T-helper 1 cell (primary cell): Measurements from ENCODE around the gene SPINDOC.

Source experiments
- DNase-seq, 5 donors: peaks; one replicate each; pipeline ENCODE4 v3.0.0-alpha.2; 2012 to 2020

Gene SPINDOC

DNA sequence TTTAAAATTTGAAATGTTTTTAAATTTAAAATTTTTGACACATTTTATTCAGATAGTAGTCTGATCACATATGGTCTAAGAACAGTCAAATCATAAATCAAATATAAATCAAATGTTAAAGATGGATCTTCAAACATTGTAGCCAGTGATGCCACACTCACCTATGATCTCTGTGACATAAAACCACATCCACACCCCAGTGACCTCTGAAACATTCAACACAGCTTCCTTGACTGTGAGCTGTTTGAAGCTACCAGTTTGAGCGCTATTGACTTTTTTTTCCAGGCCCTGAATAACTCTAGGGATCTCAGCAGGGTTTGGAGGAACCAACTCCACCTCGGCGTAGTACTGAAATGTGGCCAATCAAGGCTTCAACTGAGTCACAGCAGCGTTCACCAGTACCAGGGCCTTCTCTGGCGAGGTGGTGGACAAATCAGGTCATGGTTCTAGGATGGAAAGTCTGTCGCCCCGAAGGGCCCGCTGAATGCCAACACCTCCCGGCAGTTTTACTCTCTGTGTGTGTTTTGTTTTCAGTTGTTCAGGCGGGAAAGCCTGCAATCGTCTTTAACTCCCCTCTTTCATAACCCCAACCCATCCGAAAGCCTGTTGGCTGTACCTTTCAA, 21.4 kb downstream of the SPINDOC start:
- no peak for DNase-seq

DNA sequence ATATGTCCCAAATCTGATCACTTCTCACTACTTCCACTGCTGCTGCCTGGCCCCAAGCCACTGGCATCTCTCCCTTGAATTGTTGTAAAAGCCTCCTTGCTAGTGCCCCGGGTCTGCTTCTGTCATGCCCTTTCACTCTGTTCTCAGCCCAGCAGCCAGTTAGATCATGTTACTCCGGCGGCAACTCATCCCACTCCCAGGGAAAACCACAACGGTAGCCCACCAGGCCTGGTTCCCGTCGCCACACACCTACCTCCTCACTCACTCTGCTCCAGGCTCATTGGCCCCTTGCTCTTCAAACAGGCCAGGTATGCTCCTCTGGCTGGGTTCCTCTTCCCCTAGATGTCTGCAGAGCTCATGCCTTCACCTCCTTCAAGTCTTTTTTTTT, 21.9 kb downstream of the SPINDOC start:
- no peak for DNase-seq

DNA sequence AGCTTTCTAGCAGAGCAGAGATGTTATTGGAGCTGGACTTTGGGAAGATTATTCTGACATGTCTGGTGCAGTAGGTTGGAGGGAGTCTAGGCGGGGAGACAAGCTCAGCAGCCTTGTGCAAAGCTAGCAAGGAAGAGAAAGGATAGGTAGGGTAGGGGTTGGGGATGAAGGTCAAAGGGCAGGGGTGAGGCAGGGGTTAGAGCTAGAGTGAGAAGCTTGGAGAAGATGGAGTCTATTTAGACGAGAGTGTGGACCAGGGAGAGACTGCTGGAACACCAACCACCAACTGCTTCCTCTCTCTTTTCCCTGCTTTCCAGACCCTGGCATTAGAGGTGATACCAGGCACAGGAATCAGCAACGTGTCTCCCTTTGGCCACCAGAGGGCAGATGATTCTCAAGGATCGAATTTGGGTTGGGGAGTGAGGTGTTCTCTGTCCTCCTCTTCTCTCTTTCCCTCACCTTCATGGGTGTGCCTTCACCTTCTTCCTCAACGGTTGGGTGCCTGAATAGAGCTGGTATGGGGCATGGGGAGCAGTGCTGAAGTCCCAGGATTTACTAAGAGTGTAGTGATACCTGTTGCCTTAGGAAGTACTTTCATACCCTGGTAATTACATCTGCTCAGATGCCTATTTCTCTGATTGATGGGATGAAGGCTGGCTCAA, 23.9 kb downstream of the SPINDOC start:
- peak; percentile 33 to 76 (median 65) for DNase-seq

DNA sequence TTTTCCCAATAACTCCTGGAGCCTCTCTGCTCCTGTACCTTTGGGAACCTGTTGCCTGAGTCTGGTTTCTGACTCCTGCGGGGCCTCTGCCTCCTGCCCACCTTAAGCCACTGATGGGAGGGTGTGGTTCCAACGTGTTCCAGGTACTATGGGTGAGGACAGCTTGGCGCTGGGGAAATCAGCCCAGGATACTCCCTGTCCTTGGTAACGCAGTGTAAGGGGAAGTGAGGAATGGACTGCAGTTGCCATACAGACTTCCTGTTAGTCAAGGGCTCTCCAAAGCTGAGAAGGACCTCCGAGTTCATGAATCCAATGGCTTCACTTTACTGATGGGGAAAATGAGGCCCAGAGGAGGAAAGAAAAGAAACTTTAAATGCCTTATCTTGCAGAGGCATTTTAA, 24.5 kb downstream of the SPINDOC start:
- DNase-seq = no peak

DNA sequence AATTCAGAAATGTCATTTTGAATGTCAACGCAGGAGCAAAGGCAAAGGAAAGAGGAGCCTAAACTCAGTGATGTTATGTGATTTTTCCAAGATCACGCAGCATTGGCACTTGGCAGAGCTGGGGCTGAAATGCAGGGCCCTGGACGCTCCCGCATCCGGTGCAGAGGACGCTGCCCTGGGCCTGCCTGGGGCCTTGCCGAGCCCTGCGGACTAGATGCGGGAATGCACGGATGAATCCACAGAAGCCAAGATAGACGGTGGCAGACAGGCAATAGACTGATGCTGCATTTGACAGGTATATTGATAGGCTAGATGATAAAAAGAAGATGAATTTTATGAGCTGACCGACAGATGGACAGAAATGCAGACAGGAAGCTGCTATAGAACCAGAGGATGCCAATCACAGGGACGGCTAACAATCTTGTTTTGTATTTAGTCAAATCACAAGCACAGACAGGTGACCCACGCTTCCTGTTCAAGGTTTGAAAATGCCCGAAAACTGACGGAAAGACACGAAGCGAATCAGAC, 25.0 kb downstream of the SPINDOC start:
- no peak for DNase-seq

DNA sequence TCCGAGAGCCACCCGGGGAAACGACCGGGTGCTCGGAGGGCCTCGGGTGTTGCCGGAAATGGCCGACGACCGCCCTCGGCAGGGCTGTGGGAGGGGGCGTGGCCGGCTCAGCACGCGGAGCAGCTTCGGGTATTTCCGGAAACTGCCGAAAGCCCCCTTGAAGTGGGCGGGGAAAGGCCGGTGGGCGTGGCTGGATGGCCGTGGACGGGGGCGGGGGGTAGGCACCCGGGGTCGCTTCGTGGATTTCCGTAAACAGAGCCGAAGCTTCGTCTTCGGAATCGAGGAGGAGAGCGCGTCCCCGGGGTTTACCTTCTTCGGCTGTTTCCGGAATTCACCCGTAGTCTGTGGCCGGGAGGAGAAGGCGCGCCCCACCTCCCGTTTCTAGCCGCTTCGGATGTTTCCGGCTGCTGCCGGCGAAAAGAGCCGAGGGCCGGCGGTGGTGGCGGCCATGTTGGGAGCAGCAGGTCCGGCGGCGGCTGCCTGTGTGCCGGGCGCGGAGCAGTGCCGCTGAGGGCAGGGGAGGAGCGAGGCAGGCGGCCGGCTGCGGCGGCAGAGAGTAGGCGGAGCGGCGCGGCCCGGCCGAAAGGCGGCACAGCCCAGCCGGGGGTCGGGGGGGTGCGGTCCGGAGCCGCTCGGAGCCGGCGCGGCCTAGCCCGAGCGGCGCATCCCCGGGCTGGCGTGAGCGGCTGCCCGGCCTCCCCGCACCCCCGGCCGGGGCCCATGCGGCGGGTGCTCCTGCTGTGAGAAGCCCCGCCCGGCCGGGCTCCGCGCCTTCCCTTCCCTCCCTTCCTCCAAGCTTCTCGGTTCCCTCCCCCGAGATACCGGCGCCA, 25.6 kb downstream of the SPINDOC start, which contains the start of gene MARK2:
MARK2 (plus strand) TSS at position 433 of the 830 bp plus-strand sequence; CDS start at position 830, 397 bp downstream.
- peak; percentile 99 to 100 (median 99) for DNase-seq

DNA sequence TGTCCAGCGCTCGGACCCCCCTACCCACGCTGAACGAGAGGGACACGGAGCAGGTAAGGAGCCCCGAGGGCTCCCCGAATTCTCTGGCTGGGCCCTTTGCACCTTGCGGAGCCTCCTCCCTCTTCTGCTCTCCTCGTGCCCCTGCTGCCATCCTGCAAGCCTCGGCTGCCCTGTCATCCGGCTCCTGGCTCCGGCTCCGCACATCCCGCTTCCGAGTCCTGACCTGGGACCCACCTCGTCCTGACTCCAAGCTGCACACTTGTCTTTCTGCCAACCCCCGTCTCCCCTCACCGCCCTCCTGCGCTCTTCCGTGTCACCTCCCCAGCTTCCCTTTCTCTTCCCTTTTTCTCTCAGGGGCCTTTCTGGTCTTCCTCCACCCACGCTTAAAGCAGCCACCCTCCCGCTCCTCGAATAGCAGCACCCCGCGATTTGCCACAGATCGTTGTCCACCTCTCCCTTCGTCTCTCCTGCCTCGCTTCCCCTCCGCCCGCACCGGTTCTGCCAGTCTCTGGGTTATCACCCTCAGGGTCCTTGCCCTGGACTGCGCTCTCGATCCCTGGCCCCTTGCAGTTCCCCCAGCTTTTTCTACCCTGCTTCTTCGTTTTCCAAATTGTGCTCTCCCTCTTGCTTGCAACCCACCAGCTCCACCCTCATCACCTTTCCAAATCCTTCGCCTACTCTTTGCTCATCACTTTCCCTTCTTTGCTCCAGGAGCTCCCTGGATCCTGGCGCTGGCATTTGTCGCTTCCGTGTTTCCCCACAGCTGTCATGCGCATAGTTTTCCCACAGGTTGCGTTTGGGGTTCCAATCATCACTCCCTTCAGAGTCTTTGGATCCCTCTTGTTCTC, 26.5 kb downstream of the SPINDOC start:
- DNase-seq = peak in 2 of 5 donors; percentile 22 to 27

DNA sequence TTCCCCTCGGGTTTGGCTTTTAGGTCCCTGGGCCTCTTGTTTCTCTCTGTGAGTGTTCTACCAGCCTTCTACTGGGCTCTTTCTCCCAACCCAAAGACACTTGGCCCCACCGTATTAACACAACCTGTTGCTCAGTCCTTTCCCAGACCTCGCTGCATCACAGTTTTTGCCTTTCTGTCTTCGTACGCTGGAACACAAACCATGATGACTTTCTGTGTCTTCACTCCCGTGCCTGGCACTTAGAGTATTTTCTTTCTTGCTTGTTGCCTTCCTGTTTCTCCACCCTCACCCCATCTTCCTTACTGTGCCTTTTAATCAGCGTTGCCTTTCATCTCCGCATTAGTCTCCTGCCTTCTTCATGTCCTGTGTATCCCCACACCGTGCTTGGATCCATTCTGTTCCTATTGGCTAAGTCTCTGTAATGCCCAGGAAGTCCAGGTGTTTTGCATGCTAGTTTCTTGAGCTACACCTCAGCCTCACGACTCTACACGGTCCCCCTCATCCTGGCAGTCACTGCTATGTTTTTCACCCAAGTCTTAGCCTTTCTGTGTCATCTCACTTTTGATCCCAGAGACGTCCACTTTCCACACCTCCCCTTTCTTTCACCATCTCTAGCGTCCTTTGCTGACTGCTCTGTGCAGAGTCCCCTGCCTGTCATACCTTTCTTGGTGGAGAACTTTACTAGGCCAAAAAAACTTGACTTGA, 27.3 kb downstream of the SPINDOC start:
- DNase-seq = peak in 1 of 5 donors; percentile 16

DNA sequence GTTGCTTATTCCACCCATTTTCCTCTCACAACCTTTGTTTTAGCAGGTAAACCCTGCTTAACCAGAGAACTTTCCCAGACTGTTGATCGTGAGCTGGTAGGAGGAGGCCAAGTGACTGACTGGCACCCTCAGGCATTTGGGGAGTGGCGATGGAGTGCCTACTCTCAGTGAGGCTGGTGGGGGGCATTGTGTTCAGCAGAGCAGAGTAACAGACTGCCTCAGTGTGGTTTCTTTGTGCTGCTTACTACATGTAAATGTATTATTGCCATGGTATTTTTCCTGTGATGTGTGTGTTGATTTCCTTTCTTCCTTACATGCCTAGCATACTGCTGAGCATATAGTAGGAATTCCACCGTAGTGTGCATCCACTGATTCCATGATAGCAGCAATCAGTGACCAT, 28.3 kb downstream of the SPINDOC start:
- no peak for DNase-seq

DNA sequence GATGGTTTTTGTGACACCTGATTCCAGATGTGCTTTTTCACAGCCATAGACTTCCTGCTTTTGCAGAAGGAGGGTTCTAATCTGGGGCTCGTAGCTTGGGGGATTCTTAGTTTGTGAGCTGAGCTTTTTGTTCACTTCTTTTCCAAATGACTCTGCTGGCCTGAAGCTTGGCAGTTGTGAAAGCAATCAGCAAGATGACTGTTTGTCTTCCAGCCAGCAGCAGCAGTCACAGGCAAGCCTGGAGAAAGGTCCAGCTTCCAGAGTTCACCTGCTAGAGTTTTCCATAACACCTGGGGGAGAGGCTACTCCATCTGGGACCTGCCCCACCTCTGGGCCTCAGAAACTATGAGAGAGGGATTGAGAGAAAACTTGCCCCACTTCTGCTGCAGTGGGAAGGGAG, 29.8 kb downstream of the SPINDOC start:
- DNase-seq = no peak

DNA sequence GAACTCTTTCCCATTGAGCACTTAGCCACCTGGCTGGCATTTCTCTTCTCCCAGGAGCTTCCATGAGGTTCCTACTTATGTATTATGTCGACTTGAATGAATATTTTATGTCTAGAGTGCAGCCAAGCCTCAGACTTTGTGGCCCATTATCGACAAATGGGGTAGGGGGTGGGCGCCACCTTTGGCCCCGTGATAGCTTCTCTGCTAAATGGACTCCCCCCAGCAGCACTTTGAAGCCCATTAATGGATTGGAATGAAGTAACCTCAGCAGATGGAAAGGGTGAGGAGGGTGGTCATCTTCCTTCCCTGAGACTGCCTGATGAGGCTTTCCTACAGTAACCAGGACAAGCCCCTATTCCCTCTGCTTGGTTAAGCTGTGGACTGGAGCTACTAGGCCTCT, 31.6 kb downstream of the SPINDOC start:
- no peak for DNase-seq

DNA sequence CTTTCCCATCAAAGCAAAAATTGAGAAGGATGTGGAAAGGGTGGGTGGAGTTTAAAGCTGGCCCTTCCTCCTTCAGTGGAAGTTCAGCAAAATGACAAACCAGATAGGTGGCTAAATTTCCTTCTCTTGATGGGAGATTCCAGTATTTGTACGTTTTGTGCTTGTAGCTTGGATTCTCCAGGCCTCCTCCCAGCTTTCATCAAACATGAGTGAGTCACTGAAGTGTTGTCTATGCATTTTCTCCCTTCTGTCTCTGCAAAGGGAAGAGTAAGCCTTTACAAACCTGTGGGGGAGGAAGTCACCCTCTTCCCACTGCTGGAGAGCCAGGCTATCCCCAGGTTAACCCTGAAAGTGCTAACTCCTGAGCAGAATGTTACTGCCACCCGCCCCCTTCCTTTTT, 32.0 kb downstream of the SPINDOC start:
- no peak for DNase-seq

DNA sequence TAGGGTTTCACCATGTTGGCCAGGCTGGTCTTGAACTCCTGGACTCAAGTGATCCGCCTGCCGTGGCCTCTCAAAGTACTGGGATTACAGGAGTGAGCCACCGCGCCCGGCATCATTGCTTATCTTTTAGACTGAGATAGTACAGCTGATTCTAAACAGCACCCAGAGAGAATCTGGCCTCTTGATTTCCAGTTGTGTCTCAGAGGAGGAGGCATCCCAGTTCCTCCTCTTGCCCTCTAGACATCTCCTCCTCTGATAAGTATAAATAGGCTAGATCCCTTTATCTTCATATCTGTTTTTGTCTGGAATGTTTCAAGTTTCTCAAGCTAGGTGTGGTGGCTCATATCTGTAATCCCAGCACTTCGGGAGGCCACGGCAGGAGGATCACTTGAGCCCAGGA, 32.7 kb downstream of the SPINDOC start:
- no peak for DNase-seq

DNA sequence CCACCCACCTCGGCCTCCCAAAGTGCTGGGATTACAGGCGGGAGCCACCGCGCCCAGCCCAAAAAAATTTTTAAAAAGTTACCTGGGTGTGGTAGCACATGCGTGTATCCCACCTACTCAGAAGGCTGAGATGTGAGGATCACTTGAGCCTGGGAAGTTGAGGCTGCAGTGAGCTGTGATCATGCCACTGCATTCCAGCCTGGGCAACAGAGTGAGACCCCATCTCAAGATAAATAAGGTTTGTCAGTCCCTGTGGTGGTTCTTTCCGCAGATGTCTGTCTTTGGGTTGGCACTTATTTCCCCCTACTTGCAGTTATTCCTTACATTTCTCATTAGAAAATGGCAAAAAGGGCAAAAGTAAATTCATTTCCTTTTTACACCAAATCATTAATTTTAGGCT, 33.6 kb downstream of the SPINDOC start:
- DNase-seq = no peak

DNA sequence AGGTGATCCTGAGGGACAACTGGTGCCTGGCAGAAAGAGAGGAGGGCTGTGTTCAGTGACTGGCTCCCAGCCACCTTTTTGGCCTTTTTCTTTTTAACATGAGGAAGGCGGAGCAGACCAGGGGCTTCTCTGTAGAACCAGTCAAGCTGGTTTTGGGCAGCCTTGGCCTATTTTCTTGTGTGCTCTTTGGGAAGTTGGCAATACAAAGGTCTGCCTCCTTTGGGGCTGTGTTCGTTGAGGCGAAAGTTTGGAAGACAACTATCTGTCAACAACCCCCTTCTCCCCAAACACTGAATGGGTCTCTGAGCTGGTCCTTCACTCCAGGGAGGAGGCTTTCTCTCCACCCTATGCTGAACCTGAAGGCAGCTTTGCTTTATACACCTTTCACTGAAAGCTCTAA, 34.1 kb downstream of the SPINDOC start:
- no peak for DNase-seq

DNA sequence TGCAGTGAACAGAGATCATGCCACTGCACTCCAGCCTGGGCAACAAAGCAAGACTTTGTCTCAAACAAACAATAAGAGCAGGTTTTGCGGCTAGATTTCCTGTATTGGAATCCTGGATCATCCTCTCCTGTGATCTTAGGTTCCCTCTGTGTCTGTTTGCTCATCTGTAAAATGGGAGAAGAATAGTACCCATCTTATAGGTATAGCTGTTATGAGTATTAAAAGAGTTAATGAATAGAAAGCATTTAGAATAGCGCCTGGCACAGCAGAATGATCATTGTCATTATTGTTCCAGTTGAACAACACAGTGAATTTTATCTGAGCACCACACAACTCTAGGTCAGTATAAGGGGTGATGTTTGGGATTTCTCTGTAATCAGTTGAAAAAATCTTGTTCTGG, 36.4 kb downstream of the SPINDOC start:
- no peak for DNase-seq

DNA sequence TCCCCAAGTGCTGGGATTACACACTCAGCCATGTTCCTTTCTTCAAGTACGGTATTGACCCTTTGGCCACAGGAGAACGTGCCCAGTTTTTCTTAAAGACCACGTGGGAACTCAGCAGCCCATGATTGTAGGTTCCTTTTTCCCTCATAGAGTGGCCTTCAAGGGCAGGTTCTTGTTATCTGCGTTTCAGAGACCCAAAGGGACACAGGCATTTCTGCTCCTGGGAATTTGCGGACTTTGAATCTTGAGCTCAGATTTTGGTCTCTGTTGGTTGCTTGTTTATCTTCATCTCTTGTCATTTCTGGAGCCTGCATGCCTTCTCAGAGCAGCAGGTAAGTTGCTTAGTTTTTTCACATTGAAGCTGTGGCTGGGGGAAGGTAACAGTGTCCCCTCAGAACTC, 37.7 kb downstream of the SPINDOC start:
- DNase-seq = no peak

DNA sequence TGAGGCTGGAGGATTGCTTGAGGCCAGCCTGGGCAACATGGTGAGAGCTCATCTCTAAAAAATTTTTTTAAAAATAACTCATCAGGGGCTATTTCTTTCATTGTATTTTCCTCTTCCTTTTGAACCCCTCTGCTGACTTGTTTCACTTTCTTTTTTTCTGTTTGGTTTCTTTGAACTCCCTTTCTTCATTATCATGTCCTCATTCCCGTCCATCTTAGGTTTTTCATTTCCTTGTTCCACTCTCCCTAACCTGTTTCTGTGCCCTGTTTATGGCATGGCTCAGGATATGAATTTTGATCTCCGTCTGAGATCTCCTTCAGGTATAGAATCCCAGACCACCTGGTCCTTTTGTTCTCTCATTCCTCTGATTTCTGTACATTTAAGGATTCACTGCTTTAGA, 38.1 kb downstream of the SPINDOC start:
- DNase-seq = peak in 1 of 5 donors; percentile 21

DNA sequence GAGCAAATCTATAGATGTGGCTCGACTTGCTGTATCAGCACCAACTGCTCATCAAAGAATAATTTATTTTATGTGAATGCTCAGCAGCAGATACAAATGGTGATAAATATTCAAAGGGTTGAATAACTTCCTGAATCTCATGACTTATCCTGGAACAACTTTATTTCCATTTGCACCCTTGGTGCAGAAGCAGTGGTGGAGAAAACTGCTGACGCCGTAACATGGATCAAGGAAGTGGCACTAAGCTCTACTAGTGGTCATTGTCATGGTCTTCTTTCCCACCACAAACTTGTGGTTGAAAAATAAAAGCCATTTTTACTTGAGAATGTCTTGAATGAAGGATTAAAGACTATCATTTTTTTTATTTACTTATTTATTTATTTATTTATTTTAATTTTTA, 40.2 kb downstream of the SPINDOC start:
- DNase-seq = no peak

DNA sequence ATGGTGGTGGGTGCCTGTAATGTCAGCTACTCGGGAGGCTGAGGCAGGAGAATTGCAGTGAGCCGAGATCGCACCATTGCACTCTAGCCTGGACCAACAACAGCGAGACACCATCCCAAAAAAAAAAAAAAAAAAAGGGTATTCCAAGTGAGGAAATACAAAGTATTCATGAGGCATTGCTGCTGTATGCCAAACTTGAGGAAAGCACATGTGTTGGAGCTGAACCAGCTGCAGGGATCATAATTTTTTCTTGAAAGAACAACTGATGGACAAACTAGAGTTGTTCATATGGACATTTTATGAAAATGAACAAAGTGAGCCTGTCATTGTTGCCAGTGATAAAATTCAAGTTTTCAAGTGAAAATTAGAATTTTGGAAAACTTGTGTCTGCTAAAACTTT, 41.4 kb downstream of the SPINDOC start:
- no peak for DNase-seq

DNA sequence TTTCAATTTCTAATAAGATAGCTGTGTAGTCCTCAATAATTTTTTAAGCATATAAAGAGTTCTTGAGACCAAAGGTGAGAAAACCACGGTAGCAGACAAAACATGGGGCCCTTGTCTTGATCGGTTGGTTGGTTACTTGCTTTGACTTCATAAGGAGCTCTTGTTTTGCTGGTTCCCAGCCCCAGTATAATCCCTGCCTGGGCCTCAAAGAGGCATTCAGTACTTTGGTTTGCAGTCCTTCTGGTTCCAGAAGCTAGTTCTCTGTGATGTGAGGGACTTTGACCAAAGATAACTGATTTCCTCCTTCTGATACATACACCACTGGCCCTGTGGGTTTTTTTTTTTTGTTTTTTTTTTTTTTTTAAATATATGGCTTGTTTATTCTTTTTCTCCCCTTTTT, 42.7 kb downstream of the SPINDOC start:
- DNase-seq = no peak
